OCI-LY1 (cell line): ENCODE data around the gene WNK1.

Source experiments
- CTCF ChIP-seq: fragments of 200-600 bp; sonication (generic), shearing (Covaris generic); IDR thresholded peaks from 2 replicates; pipeline ENCODE4 v1.5.1; 2017; ENCODE audit warnings: mild to moderate bottlenecking, antibody characterized with exemption, low read length, moderate library complexity, mixed read lengths
- EZH2 ChIP-seq: fragments of 200-600 bp; sonication (generic), shearing (Covaris generic); IDR thresholded peaks from 2 replicates; pipeline ENCODE4 v1.8.0; 2017; ENCODE audit warnings: borderline replicate concordance, mixed run types, mild to moderate bottlenecking, antibody characterized with exemption, low read length, moderate library complexity, mixed read lengths

GRCh38 chr12:737122-737739, 15.1 kb upstream of the WNK1 start:
- no peak for TF ChIP-seq CTCF
- TF ChIP-seq EZH2, result no peak
